HEK293 (cell line): ENCODE measurements around the gene LRRC75A.
"Not testable (repeated sequence)": the region's sequence is repeated elsewhere in the genome, so short reads cannot be mapped to it uniquely, and the experiment has no call there.

Experiments
- BCL11B ChIP-seq: fragments of 450-650 bp; formaldehyde crosslinking; IDR thresholded peaks from 2 replicates; pipeline ENCODE4 v1.5.1; 2016; ENCODE audit warnings: low read depth, missing biosample characterization, missing genetic modification characterization
- KLF16 ChIP-seq: fragments of 450-650 bp; formaldehyde crosslinking; IDR thresholded peaks from 2 replicates; pipeline ENCODE4 v1.5.1; 2017; ENCODE audit warnings: missing biosample characterization, missing genetic modification characterization
- OSR2 ChIP-seq: fragments of 450-650 bp; formaldehyde crosslinking; IDR thresholded peaks from 2 replicates; pipeline ENCODE4 v1.5.1; 2016; ENCODE audit warnings: missing biosample characterization, missing genetic modification characterization
- SALL2 ChIP-seq: fragments of 450-650 bp; formaldehyde crosslinking; IDR thresholded peaks from 2 replicates; pipeline ENCODE4 v1.5.0; 2017; ENCODE audit warnings: missing biosample characterization, mild to moderate bottlenecking, missing genetic modification characterization, borderline replicate concordance
- ZNF248 ChIP-seq: fragments of 450-650 bp; formaldehyde crosslinking; IDR thresholded peaks from 2 replicates; pipeline ENCODE4 v1.5.1; 2017; ENCODE audit warnings: missing biosample characterization, missing genetic modification characterization
- ZNF302 ChIP-seq: fragments of 450-650 bp; formaldehyde crosslinking; IDR thresholded peaks from 2 replicates; pipeline ENCODE4 v1.5.1; 2016; ENCODE audit warnings: missing biosample characterization, missing genetic modification characterization, low read depth
- ZNF416 ChIP-seq: fragments of 450-650 bp; formaldehyde crosslinking; IDR thresholded peaks from 2 replicates; pipeline ENCODE4 v1.5.1; 2016; ENCODE audit warnings: missing biosample characterization, missing genetic modification characterization
- ZNF768 ChIP-seq: fragments of 450-650 bp; formaldehyde crosslinking; IDR thresholded peaks from 2 replicates; pipeline ENCODE4 v1.5.1; 2018; ENCODE audit warnings: missing biosample characterization, mild to moderate bottlenecking, missing genetic modification characterization
- ZNF785 ChIP-seq: fragments of 450-650 bp; formaldehyde crosslinking; IDR thresholded peaks from 2 replicates; pipeline ENCODE4 v1.5.1; 2016; ENCODE audit warnings: missing biosample characterization, missing genetic modification characterization
- TF ChIP-seq, protein P1 (sequence below): fragments of 450-650 bp; formaldehyde crosslinking; IDR thresholded peaks from 2 replicates; pipeline ENCODE4 v1.5.1; 2016; ENCODE audit warnings: missing biosample characterization, missing genetic modification characterization
- TF ChIP-seq, protein P2 (sequence below): fragments of 450-650 bp; formaldehyde crosslinking; IDR thresholded peaks from 2 replicates; pipeline ENCODE4 v1.5.1; 2016; ENCODE audit warnings: missing biosample characterization, missing genetic modification characterization
- TF ChIP-seq, protein P3 (sequence below): fragments of 450-650 bp; formaldehyde crosslinking; IDR thresholded peaks from 2 replicates; pipeline ENCODE4 v1.5.1; 2016; ENCODE audit warnings: missing biosample characterization, missing genetic modification characterization
- TF ChIP-seq, protein P4 (sequence below): fragments of 450-650 bp; formaldehyde crosslinking; IDR thresholded peaks from 2 replicates; pipeline ENCODE4 v1.5.1; 2016; ENCODE audit warnings: missing biosample characterization, missing genetic modification characterization, low read depth
- TF ChIP-seq, protein P5 (sequence below): fragments of 450-650 bp; formaldehyde crosslinking; IDR thresholded peaks from 2 replicates; pipeline ENCODE4 v1.5.1; 2016; ENCODE audit warnings: missing biosample characterization, missing genetic modification characterization, low read depth

DNA sequence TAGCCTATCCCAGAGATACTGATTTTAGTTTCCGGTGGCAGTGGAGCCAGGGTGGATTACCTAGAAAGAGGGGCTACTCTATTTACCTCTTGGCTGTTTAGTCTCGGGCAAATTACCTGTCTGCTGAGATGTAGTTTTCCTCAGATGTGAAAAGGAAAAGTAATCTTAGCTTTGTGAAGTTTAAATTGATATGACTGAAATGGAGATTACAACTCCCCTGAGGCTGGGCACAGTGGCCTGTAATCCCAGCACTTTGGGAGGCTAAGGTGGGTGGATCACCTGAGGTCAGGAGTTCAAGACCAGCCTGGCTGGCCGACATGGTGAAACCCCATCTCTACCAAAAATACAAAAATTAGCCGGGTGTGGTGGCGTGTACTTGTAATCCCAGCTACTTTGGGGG lies 51.6 kb downstream of the LRRC75A start:
- TF ChIP-seq, protein P1, sequence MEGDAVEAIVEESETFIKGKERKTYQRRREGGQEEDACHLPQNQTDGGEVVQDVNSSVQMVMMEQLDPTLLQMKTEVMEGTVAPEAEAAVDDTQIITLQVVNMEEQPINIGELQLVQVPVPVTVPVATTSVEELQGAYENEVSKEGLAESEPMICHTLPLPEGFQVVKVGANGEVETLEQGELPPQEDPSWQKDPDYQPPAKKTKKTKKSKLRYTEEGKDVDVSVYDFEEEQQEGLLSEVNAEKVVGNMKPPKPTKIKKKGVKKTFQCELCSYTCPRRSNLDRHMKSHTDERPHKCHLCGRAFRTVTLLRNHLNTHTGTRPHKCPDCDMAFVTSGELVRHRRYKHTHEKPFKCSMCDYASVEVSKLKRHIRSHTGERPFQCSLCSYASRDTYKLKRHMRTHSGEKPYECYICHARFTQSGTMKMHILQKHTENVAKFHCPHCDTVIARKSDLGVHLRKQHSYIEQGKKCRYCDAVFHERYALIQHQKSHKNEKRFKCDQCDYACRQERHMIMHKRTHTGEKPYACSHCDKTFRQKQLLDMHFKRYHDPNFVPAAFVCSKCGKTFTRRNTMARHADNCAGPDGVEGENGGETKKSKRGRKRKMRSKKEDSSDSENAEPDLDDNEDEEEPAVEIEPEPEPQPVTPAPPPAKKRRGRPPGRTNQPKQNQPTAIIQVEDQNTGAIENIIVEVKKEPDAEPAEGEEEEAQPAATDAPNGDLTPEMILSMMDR: not testable (repeated sequence)
- TF ChIP-seq ZNF785 (tag by site-specific recombination); ZNF302; BCL11B (tag by site-specific recombination); ZNF416 (tag by site-specific recombination); OSR2; SALL2; ZNF248 (tag by site-specific recombination); ZNF768 (tag by site-specific recombination); KLF16 (tag by site-specific recombination): not testable (repeated sequence)
- TF ChIP-seq, protein P2, sequence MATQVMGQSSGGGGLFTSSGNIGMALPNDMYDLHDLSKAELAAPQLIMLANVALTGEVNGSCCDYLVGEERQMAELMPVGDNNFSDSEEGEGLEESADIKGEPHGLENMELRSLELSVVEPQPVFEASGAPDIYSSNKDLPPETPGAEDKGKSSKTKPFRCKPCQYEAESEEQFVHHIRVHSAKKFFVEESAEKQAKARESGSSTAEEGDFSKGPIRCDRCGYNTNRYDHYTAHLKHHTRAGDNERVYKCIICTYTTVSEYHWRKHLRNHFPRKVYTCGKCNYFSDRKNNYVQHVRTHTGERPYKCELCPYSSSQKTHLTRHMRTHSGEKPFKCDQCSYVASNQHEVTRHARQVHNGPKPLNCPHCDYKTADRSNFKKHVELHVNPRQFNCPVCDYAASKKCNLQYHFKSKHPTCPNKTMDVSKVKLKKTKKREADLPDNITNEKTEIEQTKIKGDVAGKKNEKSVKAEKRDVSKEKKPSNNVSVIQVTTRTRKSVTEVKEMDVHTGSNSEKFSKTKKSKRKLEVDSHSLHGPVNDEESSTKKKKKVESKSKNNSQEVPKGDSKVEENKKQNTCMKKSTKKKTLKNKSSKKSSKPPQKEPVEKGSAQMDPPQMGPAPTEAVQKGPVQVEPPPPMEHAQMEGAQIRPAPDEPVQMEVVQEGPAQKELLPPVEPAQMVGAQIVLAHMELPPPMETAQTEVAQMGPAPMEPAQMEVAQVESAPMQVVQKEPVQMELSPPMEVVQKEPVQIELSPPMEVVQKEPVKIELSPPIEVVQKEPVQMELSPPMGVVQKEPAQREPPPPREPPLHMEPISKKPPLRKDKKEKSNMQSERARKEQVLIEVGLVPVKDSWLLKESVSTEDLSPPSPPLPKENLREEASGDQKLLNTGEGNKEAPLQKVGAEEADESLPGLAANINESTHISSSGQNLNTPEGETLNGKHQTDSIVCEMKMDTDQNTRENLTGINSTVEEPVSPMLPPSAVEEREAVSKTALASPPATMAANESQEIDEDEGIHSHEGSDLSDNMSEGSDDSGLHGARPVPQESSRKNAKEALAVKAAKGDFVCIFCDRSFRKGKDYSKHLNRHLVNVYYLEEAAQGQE: not testable (repeated sequence)
- TF ChIP-seq, protein P3, sequence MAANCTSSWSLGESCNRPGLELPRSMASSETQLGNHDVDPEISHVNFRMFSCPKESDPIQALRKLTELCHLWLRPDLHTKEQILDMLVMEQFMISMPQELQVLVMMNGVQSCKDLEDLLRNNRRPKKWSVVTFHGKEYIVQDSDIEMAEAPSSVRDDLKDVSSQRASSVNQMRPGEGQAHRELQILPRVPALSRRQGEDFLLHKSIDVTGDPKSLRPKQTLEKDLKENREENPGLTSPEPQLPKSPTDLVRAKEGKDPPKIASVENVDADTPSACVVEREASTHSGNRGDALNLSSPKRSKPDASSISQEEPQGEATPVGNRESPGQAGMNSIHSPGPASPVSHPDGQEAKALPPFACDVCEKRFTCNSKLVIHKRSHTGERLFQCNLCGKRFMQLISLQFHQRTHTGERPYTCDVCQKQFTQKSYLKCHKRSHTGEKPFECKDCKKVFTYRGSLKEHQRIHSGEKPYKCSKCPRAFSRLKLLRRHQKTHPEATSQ (tag by site-specific recombination): not testable (repeated sequence)
- TF ChIP-seq, protein P4, sequence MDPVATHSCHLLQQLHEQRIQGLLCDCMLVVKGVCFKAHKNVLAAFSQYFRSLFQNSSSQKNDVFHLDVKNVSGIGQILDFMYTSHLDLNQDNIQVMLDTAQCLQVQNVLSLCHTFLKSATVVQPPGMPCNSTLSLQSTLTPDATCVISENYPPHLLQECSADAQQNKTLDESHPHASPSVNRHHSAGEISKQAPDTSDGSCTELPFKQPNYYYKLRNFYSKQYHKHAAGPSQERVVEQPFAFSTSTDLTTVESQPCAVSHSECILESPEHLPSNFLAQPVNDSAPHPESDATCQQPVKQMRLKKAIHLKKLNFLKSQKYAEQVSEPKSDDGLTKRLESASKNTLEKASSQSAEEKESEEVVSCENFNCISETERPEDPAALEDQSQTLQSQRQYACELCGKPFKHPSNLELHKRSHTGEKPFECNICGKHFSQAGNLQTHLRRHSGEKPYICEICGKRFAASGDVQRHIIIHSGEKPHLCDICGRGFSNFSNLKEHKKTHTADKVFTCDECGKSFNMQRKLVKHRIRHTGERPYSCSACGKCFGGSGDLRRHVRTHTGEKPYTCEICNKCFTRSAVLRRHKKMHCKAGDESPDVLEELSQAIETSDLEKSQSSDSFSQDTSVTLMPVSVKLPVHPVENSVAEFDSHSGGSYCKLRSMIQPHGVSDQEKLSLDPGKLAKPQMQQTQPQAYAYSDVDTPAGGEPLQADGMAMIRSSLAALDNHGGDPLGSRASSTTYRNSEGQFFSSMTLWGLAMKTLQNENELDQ (tag by site-specific recombination): not testable (repeated sequence)
- TF ChIP-seq, protein P5, sequence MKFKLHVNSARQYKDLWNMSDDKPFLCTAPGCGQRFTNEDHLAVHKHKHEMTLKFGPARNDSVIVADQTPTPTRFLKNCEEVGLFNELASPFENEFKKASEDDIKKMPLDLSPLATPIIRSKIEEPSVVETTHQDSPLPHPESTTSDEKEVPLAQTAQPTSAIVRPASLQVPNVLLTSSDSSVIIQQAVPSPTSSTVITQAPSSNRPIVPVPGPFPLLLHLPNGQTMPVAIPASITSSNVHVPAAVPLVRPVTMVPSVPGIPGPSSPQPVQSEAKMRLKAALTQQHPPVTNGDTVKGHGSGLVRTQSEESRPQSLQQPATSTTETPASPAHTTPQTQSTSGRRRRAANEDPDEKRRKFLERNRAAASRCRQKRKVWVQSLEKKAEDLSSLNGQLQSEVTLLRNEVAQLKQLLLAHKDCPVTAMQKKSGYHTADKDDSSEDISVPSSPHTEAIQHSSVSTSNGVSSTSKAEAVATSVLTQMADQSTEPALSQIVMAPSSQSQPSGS (tag by site-specific recombination): not testable (repeated sequence)
